Panc1 (cell line): ENCODE data around the gene DAAM2. TPM values are rescaled to one million over a fixed set of nuclear protein-coding genes. Genes with fewer than 3 reads are reported as not detected.

Experiments used
- ATAC-seq: fragments of 200-7000 bp; cut with Tn5 transposase; 2 replicates; pipeline ENCODE4 v1.9.1; 2020; ENCODE audit warnings: mild to moderate bottlenecking, moderate library complexity
- BruUV-seq: library from RNA; stranded (reverse); fragments of 400-500 nt; replicated peaks from 2 replicates; lab custom pipeline; 2021; lab: Mats Ljungman, UMichigan
- CTCF ChIA-PET: fragments of 300-600 bp; sonication (Branson Sonifier 250); formaldehyde crosslinking; loops from one replicate; lab custom pipeline; 2022; ENCODE audit warnings: antibody characterized with exemption; lab: Charles Lee
- POLR2A ChIA-PET: fragments of 300-600 bp; sonication (Branson Sonifier 250); formaldehyde crosslinking; loops from one replicate; lab custom pipeline; 2022; ENCODE audit warnings: antibody characterized with exemption; lab: Charles Lee
- DNase-seq: peaks from one replicate; pipeline ENCODE4 v3.0.0-alpha.2; 2010; ENCODE audit warnings: low read depth, low spot score
- H3K27ac ChIP-seq: 2 replicates; pipeline ENCODE4 v1.5.1; 2011; ENCODE audit warnings: mild to moderate bottlenecking, low read length, inconsistent platforms
- H3K27me3 ChIP-seq: fragments of 200-500 bp; sonication (Bioruptor generic); 2 replicates; pipeline ENCODE4 v1.6.0; 2014; ENCODE audit warnings: low read length, inconsistent platforms; ENCODE audit not compliant: control insufficient read depth, insufficient read depth
- H3K36me3 ChIP-seq: fragments of 200-500 bp; sonication (Bioruptor generic); 2 replicates; pipeline ENCODE4 v1.5.1; 2014; ENCODE audit warnings: inconsistent platforms, mild to moderate bottlenecking, low read length, moderate library complexity; ENCODE audit not compliant: control insufficient read depth, insufficient read depth
- H3K4me1 ChIP-seq: 2 replicates; pipeline ENCODE4 v1.5.1; 2011; ENCODE audit warnings: inconsistent platforms, mild to moderate bottlenecking, low read length, moderate library complexity; ENCODE audit not compliant: control insufficient read depth, insufficient read depth
- H3K4me3 ChIP-seq, 2 experiments: 2 replicates each; pipeline ENCODE4 v1.5.1; 2011 to 2012; ENCODE audit warnings: low read depth in 2 of 2, low read length in 2 of 2, mild to moderate bottlenecking in 2 of 2, inconsistent platforms in 1 of 2, moderate library complexity in 1 of 2
- H3K9me3 ChIP-seq: fragments of 200-500 bp; sonication (Bioruptor generic); 2 replicates; pipeline ENCODE4 v1.5.1; 2014; ENCODE audit warnings: low read depth, mild to moderate bottlenecking, inconsistent platforms, low read length, moderate library complexity; ENCODE audit not compliant: control insufficient read depth, insufficient read depth
- CTCF ChIP-seq: fragments of 450-650 bp; IDR thresholded peaks from 2 replicates; pipeline ENCODE4 v1.5.1; 2017; ENCODE audit warnings: mild to moderate bottlenecking
- POLR2AphosphoS5 ChIP-seq: IDR thresholded peaks from 2 replicates; pipeline ENCODE4 v1.6.1; 2012; ENCODE audit warnings: mild to moderate bottlenecking, low read depth, low read length, moderate library complexity
- REST ChIP-seq, 2 experiments: IDR thresholded peaks; 2 replicates each; pipeline ENCODE4 v1.6.1; 2011 to 2012; ENCODE audit warnings: low read depth in 2 of 2, control low read depth in 1 of 2, low read length in 1 of 2, mild to moderate bottlenecking in 1 of 2, moderate library complexity in 1 of 2; ENCODE audit not compliant: insufficient read depth in 1 of 2
- SIN3A ChIP-seq: IDR thresholded peaks from 2 replicates; pipeline ENCODE4 v1.6.1; 2012; ENCODE audit warnings: low read depth, mild to moderate bottlenecking, low read length, moderate library complexity, borderline replicate concordance; ENCODE audit not compliant: insufficient read depth
- TCF7L2 ChIP-seq: IDR thresholded peaks from 2 replicates; pipeline ENCODE4 v1.6.1; 2011; ENCODE audit warnings: mild to moderate bottlenecking, low read depth, low read length, inconsistent platforms
- in situ Hi-C: cut with HindIII; loops from 2 replicates; pipeline ENCODE4 v1.10.0; 2016; ENCODE audit warnings: low sequenced_read_pairs, low pct_unique_long_range_greater_than_20kb
- intact Hi-C: fragments of 100-400 bp; cut with micrococcal nuclease; formaldehyde crosslinking; loops from one replicate; pipeline ENCODE4 v1.10.0; 2022; ENCODE audit not compliant: unreplicated experiment
- total RNA-seq: library from RNA; stranded (reverse); gene quantifications from one replicate; pipeline ENCODE4 v1.2.1, GENCODE V29; 2021; ENCODE audit not compliant: unreplicated experiment

The DAAM2 gene
- total RNA-seq, 1 experiment from 2014 or later = not detected

GRCh38 chr6:39829331-39829730, 37.2 kb downstream of the DAAM2 start:
- intact Hi-C loops = no loop called here
- CTCF ChIA-PET = no interaction called here
- H3K27me3 ChIP-seq = 0 out of 2 replicates have a peak, but pooled peaks cover 2% of the 10 kb centered on the region
- no peak for ATAC-seq
- no peak overlapping the region for H3K4me3 ChIP-seq
- in situ Hi-C loops = no loop called here
- no peak overlapping the region for H3K27ac ChIP-seq
- POLR2A ChIA-PET = no interaction called here
- TF ChIP-seq REST (IDR thresholded peaks at IDR 0.05; ENCODE audit: insufficient read depth in 1 of 2, low read depth in 2 of 2, low read length in 1 of 2) (no peak), SIN3A (no peak), TCF7L2 (no peak), CTCF (no peak), POLR2AphosphoS5 (no peak)
- H3K4me1 ChIP-seq = no peaks in the 10 kb centered on the region
- no peak for DNase-seq
- H3K36me3 ChIP-seq = no peaks in the 10 kb centered on the region
- BruUV-seq = no TSS peak
- no peaks in the 10 kb centered on the region for H3K9me3 ChIP-seq

- CTCF ChIA-PET = no interaction called here
- intact Hi-C loops = no loop called here
- H3K27ac ChIP-seq = no peak overlapping the region
- in situ Hi-C loops = no loop called here
- H3K36me3 ChIP-seq = no peaks in the 10 kb centered on the region
- H3K9me3 ChIP-seq = no peaks in the 10 kb centered on the region
- H3K27me3 ChIP-seq = peaks cover 2% of the 10 kb centered on the region; the same call in 1 of the 2 replicates
- peak; percentile 30; the same call in 1 of the 2 replicates for ATAC-seq
- no peaks in the 10 kb centered on the region for H3K4me1 ChIP-seq
- TF ChIP-seq TCF7L2 (no peak), SIN3A (no peak), POLR2AphosphoS5 (no peak), REST (IDR thresholded peaks at IDR 0.05; ENCODE audit: insufficient read depth in 1 of 2, low read depth in 2 of 2, low read length in 1 of 2) (no peak), CTCF (no peak)
- DNase-seq = no peak
- BruUV-seq = no TSS peak
- H3K4me3 ChIP-seq = no peak overlapping the region
- POLR2A ChIA-PET = no interaction called here
These were observed 38.3 kb downstream of the DAAM2 start for GRCh38 chr6:39830444-39830843.
